Dermis blood vessel endothelial cell (primary cell): ENCODE results near the gene DCAF15. TPM values are rescaled to one million over a fixed set of nuclear protein-coding genes. Genes with fewer than 3 reads are reported as not detected.
"Not testable (repeated sequence)": the region's sequence is repeated elsewhere in the genome, so short reads cannot be mapped to it uniquely, and the experiment has no call there.

Experiments
- DNase-seq: peaks from one replicate; pipeline ENCODE4 v3.0.0; 2010
- total RNA-seq: library from RNA; depleted of rRNA; stranded (reverse); fragments of >200 nt; gene quantifications from 2 replicates; pipeline ENCODE4 v1.2.3, GENCODE V29; 2014

Gene DCAF15
- total RNA-seq, 1 donor from 2014 or later, result 8.0 TPM

- no peak for DNase-seq
Measured at GRCh38 chr19:13960863-13961784, 8.8 kb downstream of the DCAF15 start.

- DNase-seq, result no peak
Measured at GRCh38 chr19:13961826-13962698, 9.8 kb downstream of the DCAF15 start.

- no peak for DNase-seq
Measured at GRCh38 chr19:13962699-13963602, 10.6 kb downstream of the DCAF15 start.

- no peak for DNase-seq
Measured at GRCh38 chr19:13963603-13964105, 11.3 kb downstream of the DCAF15 start.

GRCh38 chr19:13964776-13965175, 12.5 kb downstream of the DCAF15 start:
- no peak for DNase-seq

GRCh38 chr19:13965377-13965896, 13.1 kb downstream of the DCAF15 start:
- no peak for DNase-seq

- no peak for DNase-seq
Measured at GRCh38 chr19:13965926-13966683, 13.8 kb downstream of the DCAF15 start.

GRCh38 chr19:13966684-13967128, 14.4 kb downstream of the DCAF15 start:
- DNase-seq, result no peak

GRCh38 chr19:13967206-13967605, 14.9 kb downstream of the DCAF15 start:
- DNase-seq, result not testable (repeated sequence)

GRCh38 chr19:13968383-13968935, 16.1 kb downstream of the DCAF15 start:
- no peak for DNase-seq

- DNase-seq, result no peak
Measured at GRCh38 chr19:13968999-13969398, 16.7 kb downstream of the DCAF15 start.

- DNase-seq, result no peak
Measured at GRCh38 chr19:13969897-13970296, 17.6 kb downstream of the DCAF15 start.

GRCh38 chr19:13971868-13972267, 19.6 kb downstream of the DCAF15 start:
- not testable (repeated sequence) for DNase-seq

GRCh38 chr19:13972368-13973155, 20.3 kb downstream of the DCAF15 start:
- DNase-seq, result no peak

- DNase-seq, result not testable (repeated sequence)
Measured at GRCh38 chr19:13973479-13973878, 21.2 kb downstream of the DCAF15 start.

- peak; percentile 49 for DNase-seq
Measured at GRCh38 chr19:13974073-13974472, 21.8 kb downstream of the DCAF15 start.

- no peak for DNase-seq
Measured at GRCh38 chr19:13975870-13976269, 23.6 kb downstream of the DCAF15 start.

- DNase-seq, result no peak
Measured at GRCh38 chr19:13976446-13976845, 24.1 kb downstream of the DCAF15 start.

- no peak for DNase-seq
Measured at GRCh38 chr19:13977803-13978202, 25.5 kb downstream of the DCAF15 start.
